GM18498 (cell line): Measurements from ENCODE around the gene CEMP1.
"Not testable (repeated sequence)": the region's sequence is repeated elsewhere in the genome, so short reads cannot be mapped to it uniquely, and the experiment has no call there.

Experiments
- ATAC-seq: cut with Tn5 transposase; IDR thresholded peaks from one replicate; pipeline ENCODE4 v1.9.1; 2021; ENCODE audit warnings: mild to moderate bottlenecking, moderate library complexity; ENCODE audit not compliant: unreplicated experiment

Gene CEMP1, protein sequence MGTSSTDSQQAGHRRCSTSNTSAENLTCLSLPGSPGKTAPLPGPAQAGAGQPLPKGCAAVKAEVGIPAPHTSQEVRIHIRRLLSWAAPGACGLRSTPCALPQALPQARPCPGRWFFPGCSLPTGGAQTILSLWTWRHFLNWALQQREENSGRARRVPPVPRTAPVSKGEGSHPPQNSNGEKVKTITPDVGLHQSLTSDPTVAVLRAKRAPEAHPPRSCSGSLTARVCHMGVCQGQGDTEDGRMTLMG

DNA sequence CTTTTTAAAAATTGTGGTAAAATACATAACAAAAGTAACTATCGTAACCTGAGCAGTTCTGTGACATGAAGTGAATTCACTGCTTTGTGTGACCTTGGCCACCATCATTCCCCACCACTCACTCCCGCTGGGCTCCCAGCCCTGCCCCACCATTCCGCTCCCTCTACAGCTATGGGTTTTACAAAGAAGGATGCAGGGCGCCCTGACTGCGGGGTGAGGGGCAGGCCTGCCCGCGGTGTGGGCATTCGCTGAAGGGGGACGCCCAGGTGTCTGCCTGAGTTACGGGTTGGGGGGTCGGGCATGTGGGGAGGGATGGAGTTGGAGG, at the start of gene CEMP1:
TSS of gene CEMP1 (minus strand) at position 38 of the 325 bp plus-strand sequence. CDS start 335 bp downstream, outside the sequence.
- ATAC-seq, result no peak

DNA sequence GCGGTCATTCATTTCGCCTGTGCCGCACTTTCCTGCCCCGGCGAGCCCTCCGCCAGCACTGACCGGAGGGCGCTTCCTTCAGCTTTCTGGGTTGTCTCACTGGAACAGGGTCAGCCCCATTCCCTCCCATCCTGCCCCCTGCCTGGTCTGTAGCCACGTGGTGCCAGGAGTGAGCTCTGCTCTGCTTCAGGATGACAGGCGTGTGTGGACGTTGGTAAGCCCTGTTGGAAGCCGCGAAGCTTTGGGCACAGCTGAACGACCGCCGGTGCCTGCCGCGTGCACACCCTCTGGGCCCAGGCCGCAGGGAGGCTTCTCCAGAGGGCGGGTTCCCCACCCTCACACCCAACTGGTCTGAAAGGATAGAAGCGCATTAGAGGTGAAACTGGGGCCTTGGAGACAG, 49.6 kb upstream of the CEMP1 start:
- not testable (repeated sequence) for ATAC-seq

DNA sequence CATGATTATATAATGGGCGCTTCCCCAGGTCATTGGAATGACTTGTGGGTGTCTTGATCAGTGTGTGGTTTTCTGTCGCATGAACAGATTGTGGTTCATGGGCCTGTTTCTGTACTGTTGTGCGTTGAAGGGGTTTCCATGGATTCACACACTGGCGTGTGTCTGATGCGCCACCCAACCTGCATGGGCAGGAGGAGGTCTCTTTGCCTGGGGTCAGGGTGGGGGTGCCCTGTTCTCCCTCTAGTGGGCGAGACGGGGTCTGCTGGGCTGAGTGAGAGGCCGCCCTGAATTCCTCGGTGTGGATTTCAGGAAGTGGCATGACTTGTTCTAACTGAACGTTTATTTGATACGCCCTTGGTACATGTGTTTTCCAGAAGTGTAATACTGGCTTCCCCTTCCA, 48.9 kb upstream of the CEMP1 start:
- not testable (repeated sequence) for ATAC-seq

DNA sequence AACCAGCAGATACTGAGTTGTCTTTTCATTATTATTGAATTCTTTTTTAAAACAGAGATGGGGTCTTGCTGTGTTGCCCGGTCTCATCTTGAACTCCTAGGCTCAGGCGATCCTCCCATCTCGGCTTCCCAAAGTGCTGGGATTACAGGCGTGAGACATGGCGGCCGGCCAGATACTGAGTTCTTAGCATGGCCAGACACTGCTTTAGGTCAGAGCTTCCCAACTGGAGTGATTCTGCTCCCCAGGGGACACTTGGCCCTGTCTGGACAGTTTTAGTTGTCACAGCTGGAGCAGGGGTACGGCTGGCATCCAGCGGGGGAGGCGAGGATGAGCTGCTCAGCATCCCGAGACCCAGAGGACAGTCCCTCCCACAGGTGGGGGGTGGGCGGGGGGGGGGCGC, 47.7 kb upstream of the CEMP1 start:
- not testable (repeated sequence) for ATAC-seq

DNA sequence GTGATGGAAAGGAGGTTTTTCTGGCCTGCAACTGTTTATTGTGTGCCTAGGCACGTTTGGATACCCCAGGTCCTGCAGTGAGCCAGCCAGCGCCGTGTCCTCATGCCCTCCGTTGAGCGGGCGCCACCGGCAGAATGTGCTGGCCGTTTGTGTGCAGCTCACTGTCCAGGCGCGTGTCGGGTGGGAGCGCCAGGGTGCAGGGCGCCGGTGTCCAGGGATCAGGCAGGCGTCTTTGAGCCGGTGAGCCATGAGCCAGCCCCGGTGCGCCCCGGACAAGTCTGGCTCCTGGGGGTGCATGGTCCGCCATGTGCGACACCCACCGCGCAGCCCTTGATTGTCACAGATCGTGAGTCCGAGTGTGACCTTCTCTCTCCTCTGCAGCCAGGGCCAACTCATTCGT, 45.8 kb upstream of the CEMP1 start:
- not testable (repeated sequence) for ATAC-seq

DNA sequence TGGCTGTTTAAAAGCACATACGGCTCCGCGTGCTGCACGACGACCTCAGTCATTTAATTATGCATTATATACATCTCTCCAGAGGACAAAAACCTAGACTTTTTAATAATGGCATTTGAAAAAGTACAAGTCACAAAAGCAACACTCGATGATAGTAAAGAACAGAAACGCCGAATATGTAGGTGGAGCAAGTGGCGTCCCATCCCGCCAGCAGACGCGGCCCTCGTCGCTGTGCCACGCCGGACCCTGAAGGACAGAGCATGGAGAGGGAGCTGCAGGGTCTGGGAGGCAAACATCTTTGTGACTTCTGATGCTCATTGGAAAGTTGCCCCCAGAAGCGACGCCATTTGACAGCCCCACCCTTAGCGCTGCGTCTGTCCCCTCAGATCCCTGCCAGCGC, 44.6 kb upstream of the CEMP1 start:
- not testable (repeated sequence) for ATAC-seq

DNA sequence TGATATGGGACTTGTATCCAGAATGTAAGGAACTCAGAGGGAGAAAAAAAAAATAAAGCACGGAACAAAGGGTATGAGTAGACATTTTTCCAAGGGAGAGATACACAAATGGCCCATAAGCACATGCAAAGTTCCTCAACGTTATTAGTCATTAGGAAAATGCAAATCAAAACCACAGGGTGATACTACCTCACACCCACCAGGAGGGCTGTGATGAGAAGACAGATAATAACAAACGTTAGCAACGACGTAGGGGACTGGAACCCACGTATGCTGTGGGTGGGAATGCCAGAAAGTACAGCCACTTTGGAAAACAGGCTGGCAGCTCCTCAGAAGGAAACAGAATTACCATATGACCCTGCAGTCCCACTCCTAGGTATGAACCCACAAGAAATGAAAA, 41.5 kb upstream of the CEMP1 start:
- not testable (repeated sequence) for ATAC-seq

DNA sequence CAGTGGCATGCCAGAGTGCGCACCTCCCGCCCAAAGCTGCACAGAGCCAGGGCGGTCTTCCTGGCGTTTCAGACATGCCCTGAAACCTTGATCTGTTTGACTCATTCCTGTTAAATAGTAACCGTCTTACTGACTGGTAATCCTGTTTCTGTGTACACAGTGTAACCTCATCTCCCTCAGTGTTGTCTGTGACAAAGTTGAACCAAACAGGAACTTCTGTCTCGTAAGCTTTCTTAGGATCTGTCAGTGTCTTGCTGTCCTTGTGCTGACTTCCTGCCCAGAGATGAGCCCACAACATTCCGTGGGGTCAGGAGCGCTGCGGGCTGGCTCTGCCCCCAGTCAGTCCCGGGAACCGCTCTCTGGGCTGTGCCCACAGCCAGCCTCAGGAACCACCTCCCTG, 37.4 kb upstream of the CEMP1 start:
- not testable (repeated sequence) for ATAC-seq

DNA sequence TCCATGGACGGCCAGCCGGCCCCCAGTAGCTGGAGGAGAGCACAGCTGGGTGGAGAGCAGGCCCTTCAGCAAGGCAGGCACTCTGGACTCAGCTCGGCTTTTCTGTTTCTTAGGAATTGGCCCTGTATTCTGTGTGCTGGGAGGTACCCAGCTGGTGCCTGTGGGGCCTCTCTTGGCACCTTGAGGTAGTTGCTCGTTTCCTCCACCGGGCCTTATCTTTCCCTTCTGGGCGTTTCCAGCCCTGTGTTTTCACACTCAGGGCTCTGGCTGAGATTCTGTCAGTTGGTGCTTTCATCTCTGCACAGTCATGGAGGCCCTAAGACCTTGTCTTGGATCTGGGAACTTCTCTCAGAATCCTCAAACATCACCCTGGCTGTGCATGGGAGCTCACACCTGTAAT, 36.3 kb upstream of the CEMP1 start:
- ATAC-seq, result not testable (repeated sequence)

DNA sequence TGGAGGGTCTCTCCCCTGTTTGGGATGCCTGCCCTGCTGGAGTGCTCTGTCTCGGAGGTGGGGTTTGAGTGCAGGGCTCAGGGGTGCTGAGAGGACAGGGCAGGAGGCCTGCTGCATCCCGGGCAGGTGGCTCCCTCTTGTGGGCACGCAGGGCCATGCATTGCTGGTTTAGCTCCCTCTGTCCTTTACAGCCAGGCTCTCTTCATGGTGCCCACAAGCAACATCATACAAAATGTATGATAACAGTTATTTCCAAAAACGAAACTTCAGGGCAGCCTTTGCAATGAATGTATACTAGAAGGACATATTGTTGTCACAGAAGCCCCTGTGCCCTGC, 29.6 kb upstream of the CEMP1 start:
- ATAC-seq, result peak; percentile 52

DNA sequence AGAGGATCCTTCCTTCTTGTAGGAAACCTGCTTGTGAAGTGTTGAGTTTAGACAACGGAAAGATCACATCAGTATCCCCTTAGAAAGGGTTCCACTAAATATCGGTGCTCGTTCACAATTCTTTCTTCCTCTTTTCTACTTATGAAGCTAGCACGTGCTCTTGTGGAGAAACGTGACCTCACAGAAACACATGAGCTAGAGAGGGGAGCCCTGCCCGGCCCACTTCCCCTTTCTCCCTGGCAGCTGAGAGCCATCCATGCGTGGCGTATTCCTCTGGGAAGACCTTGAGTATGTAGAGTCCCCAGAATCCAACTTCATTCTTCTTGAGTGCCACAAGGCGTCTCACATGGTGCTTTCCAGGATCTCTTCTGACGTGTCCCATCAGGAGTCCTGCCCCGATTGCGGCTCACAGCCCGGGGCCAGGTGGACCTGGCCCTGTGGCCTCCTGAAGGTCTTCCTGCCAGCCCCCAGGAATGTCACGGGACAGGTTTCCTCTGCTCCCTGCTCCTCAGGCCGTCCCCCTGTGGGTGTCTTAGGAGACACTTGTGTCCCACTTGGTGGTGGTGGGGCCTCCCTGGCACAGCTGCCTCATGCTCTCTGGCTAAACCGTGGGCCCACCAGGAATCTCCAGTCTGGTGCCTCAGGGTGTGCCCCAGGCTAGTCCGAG, 29.1 kb upstream of the CEMP1 start:
- ATAC-seq, result peak; percentile 54

DNA sequence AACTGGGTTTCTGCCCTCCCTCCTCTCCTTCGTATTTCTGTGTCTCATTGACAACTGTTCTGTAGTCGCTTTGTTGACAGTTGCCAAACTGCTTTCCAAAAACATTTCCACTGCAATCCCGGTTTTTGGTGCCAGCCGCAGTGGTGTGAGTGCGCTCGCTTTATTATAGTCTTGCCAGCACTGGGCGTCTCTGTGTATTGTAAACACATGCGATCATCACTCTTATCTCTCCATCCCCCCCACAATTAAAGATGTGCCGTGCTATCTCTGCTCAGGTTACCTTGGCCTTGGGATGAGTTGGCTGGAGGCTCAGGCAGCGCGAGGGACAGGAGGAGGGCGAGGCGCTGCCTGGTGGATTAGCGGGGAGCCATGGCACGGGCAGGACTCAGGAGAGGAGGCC, 25.9 kb upstream of the CEMP1 start:
- ATAC-seq, result not testable (repeated sequence)

DNA sequence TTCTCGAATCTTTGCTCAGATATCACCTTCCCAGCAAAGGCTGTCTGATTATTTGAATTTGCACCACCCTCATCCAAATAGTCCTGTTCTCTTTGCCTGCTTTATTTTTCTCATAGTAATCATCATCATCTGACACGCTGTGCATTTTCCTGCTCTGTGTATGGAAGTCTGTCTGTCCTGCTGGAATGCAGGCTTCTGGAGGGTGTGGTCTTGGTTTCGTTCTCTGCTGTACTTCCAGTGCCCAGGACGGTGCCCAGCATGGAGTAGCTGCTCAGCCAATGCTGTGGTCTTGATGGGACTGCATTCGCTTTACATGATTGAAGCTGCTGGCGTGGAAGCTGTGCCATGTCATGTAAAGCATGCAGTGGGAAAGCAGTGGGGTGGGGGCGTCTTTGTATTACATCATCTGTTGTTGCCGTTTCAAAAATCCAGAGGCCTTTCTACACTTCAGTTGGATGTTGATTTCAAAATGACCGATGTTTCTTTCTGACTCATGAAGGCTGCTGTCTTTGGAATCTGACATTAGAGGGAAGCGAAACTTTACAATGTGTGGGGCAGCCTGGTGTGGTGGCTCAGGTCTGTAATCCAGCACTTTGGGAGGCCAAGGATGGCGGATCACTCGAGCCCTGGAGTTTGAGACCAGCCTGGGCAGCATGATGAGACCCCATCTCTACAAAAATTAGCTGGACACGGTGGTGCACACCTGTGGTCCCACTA, 23.7 kb upstream of the CEMP1 start:
- ATAC-seq, result not testable (repeated sequence)

DNA sequence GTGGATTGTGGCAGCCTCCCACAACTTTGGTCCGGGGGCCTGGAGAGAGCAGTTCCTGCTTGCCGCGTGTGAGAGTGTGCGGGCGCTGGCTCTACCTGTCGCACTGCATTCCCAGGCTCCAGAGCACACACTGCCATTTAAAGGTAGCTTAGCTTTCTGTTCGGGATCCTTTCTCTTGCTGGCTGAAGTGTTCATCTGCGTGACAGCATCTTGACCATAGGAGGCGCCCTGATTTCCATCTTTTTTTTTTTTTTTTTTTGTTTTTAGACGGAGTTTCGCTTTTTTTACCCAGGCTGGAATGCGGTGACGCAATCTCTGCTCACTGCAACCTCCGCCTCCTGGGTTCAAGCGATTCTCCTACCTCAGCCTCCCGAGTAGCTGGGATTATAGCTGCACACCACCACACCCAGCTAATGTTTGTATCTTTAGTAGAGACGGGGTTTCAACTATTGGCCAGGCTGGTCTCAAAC, 20.2 kb upstream of the CEMP1 start:
- ATAC-seq, result not testable (repeated sequence)

DNA sequence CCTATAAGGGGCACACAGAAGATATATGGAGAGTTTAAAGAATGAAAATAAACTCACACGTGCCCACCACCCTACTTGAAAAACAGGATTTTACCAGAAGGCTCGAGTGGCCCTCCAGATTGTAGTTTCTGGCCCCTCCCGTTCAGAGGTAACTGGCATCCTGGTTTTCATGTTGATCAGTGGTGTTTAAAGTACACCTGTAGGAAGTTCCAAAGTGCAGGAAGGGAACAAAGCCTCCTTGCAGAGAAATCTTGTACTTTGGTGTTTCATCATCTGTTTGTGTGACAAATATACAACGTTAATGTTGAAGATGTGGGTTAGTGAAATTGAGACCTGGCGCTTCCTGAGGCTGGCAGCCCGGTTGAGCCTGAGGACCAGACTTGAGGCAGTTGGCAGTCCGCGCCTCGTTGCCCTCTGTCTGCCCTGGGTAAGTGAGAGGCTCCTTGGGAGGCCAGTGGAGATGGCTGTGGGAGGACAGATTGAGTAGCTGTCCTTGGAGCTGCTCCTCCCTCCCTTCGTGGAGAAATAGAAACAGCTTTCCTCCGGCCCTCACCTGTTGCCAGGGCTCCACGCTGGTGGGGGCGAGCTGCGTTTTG, 19.2 kb upstream of the CEMP1 start:
- not testable (repeated sequence) for ATAC-seq

DNA sequence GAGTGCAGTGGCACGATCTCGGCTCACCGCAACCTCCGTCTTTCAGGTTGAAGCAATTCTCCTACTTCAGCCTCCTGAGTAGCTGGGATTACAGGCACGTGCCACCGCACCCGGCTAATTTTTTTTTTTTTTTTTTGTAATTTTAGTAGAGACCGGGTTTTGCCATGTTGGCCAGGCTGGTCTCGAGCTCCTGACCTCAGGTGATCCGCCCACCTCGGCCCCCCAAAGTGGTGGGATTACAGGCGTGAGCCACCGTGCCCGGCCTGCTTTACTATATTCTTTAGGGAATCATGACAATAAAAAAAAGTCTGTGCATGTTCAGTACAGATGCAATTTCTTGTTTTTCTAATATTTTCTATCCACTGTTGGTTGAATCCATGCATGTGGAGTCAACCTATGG, 12.6 kb upstream of the CEMP1 start:
- not testable (repeated sequence) for ATAC-seq

DNA sequence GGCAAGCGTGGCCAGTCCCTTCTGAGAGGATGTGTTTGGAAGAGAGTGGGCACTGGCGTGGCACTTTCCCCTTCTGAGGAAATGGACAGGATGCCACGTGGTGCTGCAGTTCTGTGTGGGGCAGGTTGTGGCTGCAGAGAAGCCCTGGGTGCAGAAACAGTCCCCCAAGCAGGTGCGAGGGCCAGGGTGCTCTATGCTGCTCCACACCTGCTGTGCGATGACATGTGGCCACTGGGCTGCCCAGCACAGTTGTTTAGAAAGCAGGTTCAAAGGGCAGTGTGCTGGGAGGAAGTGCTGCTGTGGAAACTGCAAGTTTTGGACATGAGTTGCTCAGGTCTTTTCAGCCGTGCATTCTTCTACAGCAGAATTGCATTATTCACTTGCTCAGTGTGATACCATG, 10.2 kb upstream of the CEMP1 start:
- ATAC-seq, result not testable (repeated sequence)

DNA sequence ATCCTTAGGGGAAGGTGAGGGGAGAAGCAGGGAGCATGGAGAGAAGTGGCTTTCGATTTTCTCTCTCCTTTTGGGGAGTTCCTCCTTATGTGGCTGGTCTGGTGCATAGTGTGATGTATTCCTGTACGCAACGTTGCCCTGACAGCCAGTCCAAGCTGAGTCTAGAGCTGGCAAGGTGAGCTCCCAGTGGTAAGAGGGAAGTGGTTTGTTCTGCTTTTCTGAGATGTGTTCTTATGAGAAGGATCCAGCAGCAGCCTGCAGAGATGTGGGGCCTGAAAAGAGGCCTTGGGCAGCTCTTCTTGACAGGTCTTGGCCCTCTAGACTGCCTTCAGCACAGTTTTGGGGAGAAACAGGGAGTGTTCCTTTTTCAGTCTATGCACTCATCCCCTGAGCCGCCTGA, 9.7 kb upstream of the CEMP1 start:
- not testable (repeated sequence) for ATAC-seq

DNA sequence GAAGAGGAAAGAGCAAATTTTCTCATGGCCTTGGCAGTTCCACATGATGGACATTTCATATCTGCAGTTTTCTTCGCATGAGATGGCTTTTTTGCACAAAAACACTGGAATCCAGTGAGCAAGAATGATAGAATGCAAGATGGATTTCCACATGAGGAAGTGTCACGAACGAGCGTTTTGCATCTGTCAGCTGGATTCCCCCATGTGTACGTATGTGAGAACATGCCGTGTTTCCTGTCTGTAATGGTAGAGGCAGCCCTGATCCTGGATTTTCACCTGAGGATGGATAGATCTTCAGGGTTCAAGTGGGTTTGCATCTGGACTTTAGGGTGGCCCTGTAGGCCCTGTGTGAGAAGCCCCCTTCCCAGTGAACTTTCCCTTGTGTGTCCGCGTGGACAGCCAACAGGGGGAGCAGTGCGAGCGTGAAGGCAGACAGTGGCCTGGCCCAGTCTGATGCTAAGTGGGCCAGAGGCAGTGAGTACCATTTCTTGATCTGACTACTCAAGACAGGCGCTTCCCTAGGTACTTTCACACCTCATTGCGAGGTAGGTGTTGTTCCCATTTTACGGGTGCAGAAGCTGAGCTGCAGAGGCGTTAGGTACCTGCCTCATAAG, 8.7 kb upstream of the CEMP1 start:
- not testable (repeated sequence) for ATAC-seq

DNA sequence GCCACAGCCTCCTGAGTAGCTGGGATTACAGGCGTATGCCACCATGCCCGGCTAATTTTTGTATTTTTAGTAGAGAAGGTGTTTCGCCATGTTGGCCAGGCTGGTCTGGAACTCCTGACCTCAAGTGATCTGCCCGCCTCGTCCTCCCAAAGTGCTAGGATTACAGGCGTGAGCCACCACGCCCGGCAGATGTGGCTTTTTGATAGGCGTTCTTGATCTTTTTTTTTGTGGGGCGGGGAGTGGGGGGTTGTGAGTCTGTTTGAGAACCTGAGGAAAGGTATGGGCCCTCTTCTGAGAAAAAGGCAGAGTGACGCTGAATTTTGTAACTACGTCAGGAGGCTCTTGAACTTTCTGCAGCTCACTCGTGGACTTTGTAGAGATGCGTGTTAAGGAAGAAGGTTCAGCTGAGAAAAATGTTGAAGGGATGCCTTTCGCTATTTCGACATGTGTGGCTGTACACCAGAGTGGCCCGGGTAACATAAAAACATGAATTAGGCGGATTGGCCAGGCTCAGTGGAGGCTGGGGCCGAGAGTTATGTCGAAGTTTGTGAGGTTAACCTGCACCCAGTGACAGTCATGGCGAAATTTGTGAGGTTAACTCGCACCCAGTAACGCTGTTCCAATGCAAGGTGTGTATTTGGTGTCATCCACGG, 8.1 kb upstream of the CEMP1 start:
- not testable (repeated sequence) for ATAC-seq
